ENCODE results near the gene F13A1. TPM values are rescaled to one million over a fixed set of nuclear protein-coding genes. Genes with fewer than 3 reads are reported as not detected.

The F13A1 gene
- total and polyA plus RNA-seq, 2 donors (not counting 3 experiments of a cell fraction or from before 2014, with no cell fraction given), result not detected

- peaks cover 2% of the 10 kb centered on the region for H3K9me3 ChIP-seq (replicated peaks; ENCODE audit: control insufficient read depth, insufficient read depth, low read length)
- FAIRE-seq, result no peak
- H3K4me3 ChIP-seq (replicated peaks in 1 of 3; ENCODE audit: insufficient read depth in 1 of 3, low read depth in 1 of 3, low read length in 3 of 3), result no peak overlapping the region
- TF ChIP-seq EZH2 (IDR thresholded peaks at IDR 0.05; ENCODE audit: borderline replicate concordance, low read depth, low read length, severe bottlenecking), result no peak
- no peak for TF ChIP-seq MAX (IDR thresholded peaks at IDR 0.05; ENCODE audit: insufficient read depth, insufficient read length)
- TF ChIP-seq FOS (IDR thresholded peaks at IDR 0.05; ENCODE audit: borderline replicate concordance, insufficient read depth, low read length), result no peak
- TF ChIP-seq GATA2 (IDR thresholded peaks at IDR 0.05; ENCODE audit: insufficient read depth, insufficient read length, low read depth, low read length), result no peak
- TF ChIP-seq POLR2A (IDR thresholded peaks at IDR 0.05; ENCODE audit: low read depth, low read length), result no peak
- TF ChIP-seq MYC (IDR thresholded peaks at IDR 0.05; ENCODE audit: low read depth, low read length), result no peak
- no peak for TF ChIP-seq JUN (IDR thresholded peaks at IDR 0.05; ENCODE audit: borderline replicate concordance, insufficient read depth, insufficient read length, low read depth)
- TF ChIP-seq POLR2AphosphoS5 (IDR thresholded peaks at IDR 0.05; ENCODE audit: insufficient read depth, low read depth, low read length), result no peak
- no peak for TF ChIP-seq CTCF (IDR thresholded peaks at IDR 0.05; ENCODE audit: extremely low read depth in 1 of 2, insufficient read depth in 1 of 2, low read depth in 1 of 2, low read length in 2 of 2)
- no peaks in the 10 kb centered on the region for H3K36me3 ChIP-seq (ENCODE audit: control insufficient read depth in 2 of 2, extremely low read depth in 1 of 2, insufficient read depth in 2 of 2, low read length in 2 of 2)
- H3K27me3 ChIP-seq (ENCODE audit: control insufficient read depth in 2 of 2, insufficient read depth in 2 of 2, low read length in 2 of 2), result no peaks in the 10 kb centered on the region
- H2AFZ ChIP-seq (ENCODE audit: low read depth, low read length), result no peak overlapping the region
- no peak overlapping the region for H3K4me2 ChIP-seq (ENCODE audit: insufficient read depth, low read length)
- no peaks in the 10 kb centered on the region for H4K20me1 ChIP-seq (replicated peaks; ENCODE audit: control insufficient read depth, extremely low read depth, insufficient read depth, low read length)
- DNase-seq (ENCODE audit: low read depth, low spot score), result no peak
- no peak overlapping the region for H3K27ac ChIP-seq (ENCODE audit: insufficient read depth, low read depth, low read length)
- no peak overlapping the region for H3K9ac ChIP-seq (replicated peaks; ENCODE audit: extremely low read depth, insufficient read depth, low read length)
- dilution Hi-C loops (cut with MboI; ENCODE audit: extremely low pct_ligation_motif_present, low sequenced_read_pairs) (no loop called here), intact Hi-C loops (cut with micrococcal nuclease) (no loop called here)
- H3K9me1 ChIP-seq (replicated peaks; ENCODE audit: control insufficient read depth, extremely low read depth, insufficient read depth, low read length), result no peaks in the 10 kb centered on the region
- POLR2A ChIA-PET, result no interaction called here
- CTCF ChIA-PET, result no interaction called here
- BruUV-seq (replicated peaks), result no TSS peak
- no peaks in the 10 kb centered on the region for H3K79me2 ChIP-seq (ENCODE audit: control insufficient read depth, insufficient read depth, low read length)
- no peaks in the 10 kb centered on the region for H3K4me1 ChIP-seq (ENCODE audit: control insufficient read depth, extremely low read depth, insufficient read depth, low read length)
These were observed 73.9 kb downstream of the F13A1 start for GRCh38 chr6:6246544-6246943.
